HTERT RPE-1 (cell line): ENCODE measurements around the gene RPL13A.

Source experiments
- in situ Hi-C: fragments of 300-500 bp; cut with MboI; formaldehyde crosslinking; loops from 4 replicates; pipeline ENCODE4 v1.14.3; 2020; ENCODE audit warnings: low sequenced_read_pairs

Gene RPL13A

GRCh38 chr19:49502866-49503581, 15.6 kb downstream of the RPL13A start:
- in situ Hi-C loops: no loop called here

DNA sequence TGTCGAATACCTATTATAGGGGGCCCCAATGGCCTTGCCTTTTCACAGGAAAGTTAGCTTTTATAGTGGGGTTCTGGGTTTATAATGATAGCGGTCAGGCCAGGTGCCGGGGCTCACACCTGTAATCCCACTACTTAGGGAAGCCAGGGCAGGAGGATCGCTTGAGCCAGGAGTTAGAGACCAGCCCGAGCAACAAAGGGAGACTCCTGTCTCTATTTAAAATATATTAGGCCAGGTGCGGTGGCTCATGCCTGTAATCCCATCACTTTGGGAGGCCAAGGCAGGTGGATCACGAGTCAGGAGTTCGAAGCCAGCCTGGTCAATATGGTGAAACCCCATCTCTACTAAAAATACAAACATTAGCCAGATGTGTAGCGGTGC, 16.2 kb downstream of the RPL13A start:
- in situ Hi-C loops: no loop called here

DNA sequence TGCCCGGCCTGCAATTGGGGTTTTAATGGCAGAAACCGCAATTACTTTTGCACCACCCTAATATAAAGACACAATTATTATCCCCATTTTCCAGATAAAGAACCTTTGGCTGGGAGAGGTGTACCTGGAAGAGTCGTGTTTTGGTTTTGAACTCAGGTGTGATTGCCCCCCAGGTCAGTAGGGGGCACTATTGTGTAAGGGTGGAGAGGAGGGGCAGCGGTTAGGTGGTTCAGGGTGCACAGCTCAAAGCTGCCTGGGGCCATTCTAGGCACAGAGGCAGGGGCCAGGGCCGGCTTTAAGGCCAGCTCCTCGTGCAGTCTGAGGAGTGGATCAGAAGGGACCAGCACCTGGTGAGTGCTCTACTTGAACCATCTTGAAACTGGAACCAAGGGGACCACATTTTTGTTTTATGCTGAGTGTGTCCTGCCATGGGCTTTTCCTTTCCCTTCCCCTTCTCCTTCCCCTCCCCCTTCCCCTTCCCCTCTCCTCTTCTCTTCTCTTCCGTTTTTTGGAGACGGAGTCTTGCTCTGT, 19.2 kb downstream of the RPL13A start:
- in situ Hi-C loops: no loop called here

GRCh38 chr19:49507803-49508494, 20.5 kb downstream of the RPL13A start:
- in situ Hi-C loops: no loop called here

GRCh38 chr19:49512970-49513745, 25.8 kb downstream of the RPL13A start:
- in situ Hi-C loops: no loop called here

DNA sequence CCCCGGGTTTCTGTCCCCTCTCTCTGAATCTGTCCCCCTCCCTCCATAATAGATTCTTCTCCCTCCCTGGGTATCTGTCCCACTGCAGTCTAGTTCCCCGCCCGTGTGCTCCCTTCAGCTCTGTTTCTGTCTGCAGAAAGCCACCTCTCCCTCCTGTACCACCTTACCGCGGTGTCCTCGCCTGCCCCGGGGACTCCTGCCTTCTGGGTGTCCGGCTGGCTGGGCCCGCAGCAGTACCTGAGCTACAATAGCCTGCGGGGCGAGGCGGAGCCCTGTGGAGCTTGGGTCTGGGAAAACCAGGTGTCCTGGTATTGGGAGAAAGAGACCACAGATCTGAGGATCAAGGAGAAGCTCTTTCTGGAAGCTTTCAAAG, 26.3 kb downstream of the RPL13A start:
- in situ Hi-C loops: no loop called here

- in situ Hi-C loops: no loop called here
These were observed 26.7 kb downstream of the RPL13A start for GRCh38 chr19:49514151-49514550.

DNA sequence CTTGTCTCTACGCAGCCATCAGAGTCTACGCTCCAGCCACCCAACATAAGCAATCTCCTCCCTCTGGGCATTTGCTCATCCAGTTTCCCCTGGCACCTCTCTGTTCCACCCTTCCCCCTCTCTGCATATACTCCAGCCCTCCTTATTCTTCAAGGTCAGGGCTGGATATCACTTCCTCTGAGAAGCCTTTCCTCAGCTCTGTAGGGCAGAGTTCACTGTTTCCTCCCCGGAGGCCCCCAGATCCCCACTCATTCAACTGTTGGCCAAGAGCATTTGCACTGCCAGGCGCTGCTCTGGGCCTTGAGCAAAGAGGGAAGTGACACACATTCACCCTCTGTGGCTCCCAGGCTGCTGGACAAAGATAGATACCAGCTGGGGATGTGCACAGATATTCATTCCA, 28.4 kb downstream of the RPL13A start:
- in situ Hi-C loops: no loop called here

DNA sequence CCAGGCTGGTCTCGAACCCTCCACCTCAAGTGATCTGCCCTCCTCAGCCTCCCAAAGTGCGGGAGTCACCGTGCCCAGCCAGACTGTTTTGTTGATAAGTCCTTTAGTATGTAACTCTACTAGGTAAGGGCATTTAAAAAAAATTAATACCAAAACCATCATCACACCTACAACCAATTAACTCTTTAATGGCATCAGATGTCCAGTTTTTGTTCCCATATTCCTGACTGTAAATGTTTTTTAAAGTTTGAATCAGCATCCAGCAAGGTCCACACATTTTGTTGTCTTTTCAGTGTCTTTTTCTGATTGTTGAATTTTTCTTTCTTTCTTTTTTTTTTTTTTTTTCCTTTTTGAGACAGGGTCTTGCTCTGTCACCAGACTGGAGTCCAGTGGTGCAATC, 30.6 kb downstream of the RPL13A start:
- in situ Hi-C loops: no loop called here

DNA sequence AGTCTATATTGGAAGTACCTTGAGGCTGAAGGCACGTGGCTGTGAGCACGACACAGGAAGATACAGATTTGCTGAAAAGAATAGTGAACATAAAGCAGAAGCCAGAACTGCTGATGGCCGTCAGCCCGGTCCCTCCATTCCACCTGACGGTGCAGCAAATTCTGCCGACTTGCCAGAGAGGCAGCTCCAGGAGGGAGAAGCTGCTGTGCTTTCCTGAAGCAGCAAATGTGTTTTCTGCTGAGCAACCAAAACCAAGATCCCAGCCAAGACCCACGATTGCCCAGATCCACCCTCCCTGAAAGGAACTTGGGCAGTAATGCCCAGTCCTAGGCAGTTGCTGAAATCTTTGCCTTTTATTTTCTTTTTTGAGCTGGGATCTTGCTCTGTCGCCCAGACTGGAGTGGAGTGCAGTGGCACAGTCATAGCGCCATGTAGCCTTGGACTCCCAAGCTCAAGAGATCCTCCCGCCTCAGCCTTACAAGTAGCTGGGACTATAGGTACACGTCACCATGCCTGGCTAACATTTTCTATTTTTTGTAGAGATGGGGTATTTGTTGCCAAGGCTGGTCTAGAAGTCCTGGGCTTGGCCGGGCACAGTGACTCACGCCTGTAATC, 33.4 kb downstream of the RPL13A start:
- in situ Hi-C loops: no loop called here

DNA sequence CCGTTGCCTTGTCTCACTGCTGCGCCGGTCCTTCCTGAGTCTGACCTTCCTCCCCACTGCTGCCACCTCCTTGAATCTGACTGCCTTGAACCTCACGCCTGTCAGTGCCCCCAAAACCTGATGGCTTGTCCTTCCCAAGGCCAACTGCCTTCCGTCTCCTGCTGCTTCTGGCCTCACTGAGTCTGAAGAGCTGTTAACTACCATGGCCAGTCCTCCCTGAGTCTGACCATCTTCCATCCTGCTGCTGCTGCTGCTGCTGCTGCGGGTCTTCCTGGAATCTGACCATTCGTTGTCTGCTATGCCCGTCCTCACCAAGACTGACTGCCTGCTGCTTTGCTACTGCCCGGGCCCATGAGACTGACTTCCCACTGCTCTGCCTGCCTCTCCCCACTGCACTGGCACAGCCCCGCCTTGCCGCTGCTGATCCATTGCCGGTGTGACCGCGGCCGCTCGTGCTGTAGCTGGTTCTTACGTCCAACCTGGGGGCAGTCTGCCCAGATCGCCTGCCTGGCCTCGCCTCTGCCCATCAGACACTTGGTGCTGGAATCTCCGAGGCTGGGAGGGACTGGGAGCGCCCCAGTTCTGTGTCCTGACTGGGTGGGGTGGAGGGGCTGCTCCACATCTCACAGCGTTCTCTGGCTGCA, 37.5 kb downstream of the RPL13A start:
- in situ Hi-C loops: no loop called here

DNA sequence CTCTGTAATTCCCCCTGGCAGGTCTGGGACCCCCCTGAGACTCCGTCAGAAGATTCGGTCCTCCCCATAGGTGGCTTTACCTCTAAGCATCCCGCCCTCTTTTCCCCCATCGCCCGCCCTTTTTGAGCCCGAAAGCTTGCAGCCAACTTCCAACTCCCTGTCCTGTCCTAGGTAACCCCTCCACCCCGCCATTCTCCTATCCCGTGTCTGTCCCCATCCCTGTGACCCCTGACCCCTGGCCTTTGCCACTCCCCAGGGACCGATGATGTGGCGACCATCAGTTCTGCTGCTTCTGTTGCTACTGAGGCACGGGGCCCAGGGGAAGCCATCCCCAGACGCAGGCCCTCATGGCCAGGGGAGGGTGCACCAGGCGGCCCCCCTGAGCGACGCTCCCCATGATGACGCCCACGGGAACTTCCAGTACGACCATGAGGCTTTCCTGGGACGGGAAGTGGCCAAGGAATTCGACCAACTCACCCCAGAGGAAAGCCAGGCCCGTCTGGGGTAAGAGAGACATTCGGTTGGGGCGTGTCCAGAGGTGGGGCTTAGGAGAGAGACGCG, 40.9 kb downstream of the RPL13A start:
- in situ Hi-C loops: no loop called here

GRCh38 chr19:49530708-49531107, 43.3 kb downstream of the RPL13A start:
- in situ Hi-C loops: no loop called here

DNA sequence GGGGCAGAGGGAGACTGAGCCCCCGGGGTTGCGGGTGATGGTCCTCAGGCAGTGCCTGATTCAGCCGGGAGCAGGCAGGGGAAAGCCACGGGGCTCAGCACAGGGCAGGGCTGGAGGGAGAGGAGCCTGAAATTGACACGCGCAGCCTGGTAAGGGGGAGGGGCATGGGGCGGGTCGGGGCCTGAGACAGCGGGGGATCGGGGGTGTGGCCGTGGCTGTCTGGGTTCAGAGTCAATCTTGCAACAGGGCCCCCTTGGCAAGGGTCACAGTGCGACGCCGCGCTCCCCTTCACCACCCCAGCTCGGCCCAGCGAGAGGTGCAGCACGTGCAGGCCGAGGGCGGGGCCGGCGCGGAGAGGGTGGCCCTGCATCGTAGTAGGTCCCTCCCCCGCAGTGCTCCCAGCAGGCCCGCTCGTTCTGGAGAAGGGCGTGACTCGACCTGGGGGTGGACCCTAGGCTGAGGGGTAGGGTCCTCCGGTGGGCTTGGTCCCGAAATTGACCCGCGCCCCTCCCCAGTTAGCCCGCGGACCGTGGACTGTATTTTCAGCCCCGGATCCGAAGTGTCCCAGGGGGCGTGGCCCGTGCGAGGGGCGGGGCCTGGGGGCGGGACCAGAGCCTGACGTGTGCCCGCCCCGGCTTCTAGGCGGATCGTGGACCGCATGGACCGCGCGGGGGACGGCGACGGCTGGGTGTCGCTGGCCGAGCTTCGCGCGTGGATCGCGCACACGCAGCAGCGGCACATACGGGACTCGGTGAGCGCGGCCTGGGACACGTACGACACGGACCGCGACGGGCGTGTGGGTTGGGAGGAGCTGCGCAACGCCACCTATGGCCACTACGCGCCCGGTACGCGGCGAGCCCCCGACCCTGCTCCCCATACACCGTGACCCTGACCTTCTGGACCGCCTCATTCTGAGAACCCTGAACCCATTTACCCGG, 46.4 kb downstream of the RPL13A start:
- in situ Hi-C loops: no loop called here

GRCh38 chr19:49534632-49535385, 47.4 kb downstream of the RPL13A start:
- in situ Hi-C loops: no loop called here

- in situ Hi-C loops: no loop called here
These were observed 49.6 kb downstream of the RPL13A start for GRCh38 chr19:49536921-49537462.

- in situ Hi-C loops: no loop called here
These were observed 51.2 kb downstream of the RPL13A start for GRCh38 chr19:49538643-49539042.

- in situ Hi-C loops: no loop called here
These were observed 52.0 kb downstream of the RPL13A start for GRCh38 chr19:49539192-49539952.
